K562 (cell line): ENCODE measurements around the gene KMO. TPM values are rescaled to one million over a fixed set of nuclear protein-coding genes. Genes with fewer than 3 reads are reported as not detected.
A peak's percentile ranks its signal among the peaks of the same experiment; 100 is the strongest.

Experiments used
- ATAC-seq: fragments of 200-7000 bp; cut with Tn5 transposase; 3 replicates; pipeline ENCODE4 v1.9.1; 2020; ENCODE audit warnings: moderate library complexity
- BruUV-seq: library from RNA; stranded (reverse); fragments of 400-500 nt; replicated peaks from 2 replicates; lab custom pipeline; 2021; lab: Mats Ljungman, UMichigan
- CTCF ChIA-PET: fragments of 300-600 bp; formaldehyde crosslinking; extraction: SDS; loops from one replicate; lab custom pipeline; 2021; ENCODE audit warnings: low intra/inter-chr PET ratio; lab: Yijun Ruan, JAX
- POLR2A ChIA-PET: fragments of 300-600, 350-650 bp; sonication (Branson Sonifier 250); formaldehyde crosslinking; extraction: SDS; loops from one replicate; lab custom pipeline; 2021; ENCODE audit warnings: antibody characterized with exemption, inconsistent platforms; lab: Yijun Ruan, JAX
- DNase-seq, 4 experiments: peaks; one replicate each; pipeline versions ENCODE4 v3.0.0 to v3.0.0-alpha.2; 2011 to 2018; ENCODE audit warnings: low spot score in 3 of 4, mixed read lengths in 3 of 4; ENCODE audit errors: extremely low read depth in 1 of 4
- FAIRE-seq: peaks from 2 replicates; lab custom pipeline; 2011; peaks lifted over from hg19 to GRCh38; lab: Jason Lieb, UNC
- H2AFZ ChIP-seq: 2 replicates; pipeline ENCODE4 v1.6.0; 2011; ENCODE audit warnings: low read depth, low read length, control low read depth, inconsistent platforms
- H3K27ac ChIP-seq: fragments of 200-600 bp; 3 replicates; pipeline ENCODE4 v1.8.0; 2011; ENCODE audit warnings: low read depth, mild to moderate bottlenecking, control low read depth, inconsistent platforms, low read length, moderate library complexity, mixed read lengths; ENCODE audit errors: extremely low read depth
- H3K27me3 ChIP-seq, 2 experiments: fragments of 300-600 bp in 1 of 2; 2 replicates in 1 of 2; 3 replicates in 1 of 2; pipeline versions ENCODE4 v1.6.0 to v1.8.0; 2011; ENCODE audit warnings: inconsistent platforms in 2 of 2, low read length in 2 of 2, mild to moderate bottlenecking in 1 of 2, mixed read lengths in 1 of 2, moderate library complexity in 1 of 2; ENCODE audit not compliant: control insufficient read depth in 2 of 2, insufficient read depth in 2 of 2
- H3K36me3 ChIP-seq: fragments of 300-600 bp; 3 replicates; pipeline ENCODE4 v1.8.0; 2011; ENCODE audit warnings: mild to moderate bottlenecking, low read length, inconsistent platforms; ENCODE audit not compliant: control insufficient read depth, insufficient read depth
- H3K4me1 ChIP-seq, 2 experiments: fragments of 200-600 bp in 1 of 2; replicated peaks in 1 of 2; 2 replicates in 1 of 2; 3 replicates in 1 of 2; pipeline versions ENCODE4 v1.5.1 to v1.8.0; 2011; ENCODE audit warnings: inconsistent platforms in 2 of 2, low read length in 2 of 2, mild to moderate bottlenecking in 1 of 2, mixed read lengths in 1 of 2, moderate library complexity in 1 of 2; ENCODE audit not compliant: control insufficient read depth in 2 of 2, insufficient read depth in 2 of 2
- H3K4me2 ChIP-seq: 2 replicates; pipeline ENCODE4 v1.6.1; 2011; ENCODE audit warnings: low read length, control low read depth, inconsistent platforms, mixed read lengths; ENCODE audit not compliant: insufficient read depth
- H3K4me3 ChIP-seq: fragments of 200-600 bp; sonication (generic), shearing (Covaris generic); 2 replicates; pipeline ENCODE4 v1.5.1; 2016; ENCODE audit warnings: control low read depth, inconsistent platforms
- H3K79me2 ChIP-seq: fragments of 200-600 bp; 3 replicates; pipeline ENCODE4 v1.8.0; 2011; ENCODE audit warnings: low read length, inconsistent platforms; ENCODE audit not compliant: control insufficient read depth, insufficient read depth
- H3K9ac ChIP-seq, 2 experiments: 2 replicates each; pipeline versions ENCODE4 v1.6.0 to v1.6.1; 2011; ENCODE audit warnings: low read depth in 2 of 2, low read length in 2 of 2, control low read depth in 1 of 2, inconsistent platforms in 1 of 2, mild to moderate bottlenecking in 1 of 2, mixed read lengths in 1 of 2; ENCODE audit not compliant: insufficient read depth in 1 of 2
- H3K9me1 ChIP-seq: one replicate; pipeline ENCODE4 v1.6.0; 2011; ENCODE audit warnings: inconsistent platforms, mild to moderate bottlenecking, low read length, moderate library complexity; ENCODE audit not compliant: control insufficient read depth, insufficient read depth
- H3K9me3 ChIP-seq: replicated peaks from 2 replicates; pipeline ENCODE4 v1.5.1; 2011; ENCODE audit warnings: low read depth, low read length, inconsistent platforms; ENCODE audit not compliant: control insufficient read depth, insufficient read depth
- H4K20me1 ChIP-seq: replicated peaks from 2 replicates; pipeline ENCODE4 v1.6.1; 2011; ENCODE audit warnings: low read length, inconsistent platforms, mixed read lengths; ENCODE audit not compliant: control insufficient read depth, insufficient read depth
- AFF4 ChIP-seq: sonication (generic); formaldehyde crosslinking; IDR thresholded peaks from 2 replicates; pipeline ENCODE4 v1.8.0; 2023; ENCODE audit warnings: mild to moderate bottlenecking, missing genetic modification reagents
- CEBPZ ChIP-seq: fragments of 150-350 bp; IDR thresholded peaks from 2 replicates; pipeline ENCODE4 v1.6.1; 2014; ENCODE audit warnings: low read depth, mild to moderate bottlenecking, low read length, borderline replicate concordance
- SRSF3 ChIP-seq: fragments of 200-400 bp; formaldehyde crosslinking; IDR thresholded peaks from 2 replicates; pipeline ENCODE4 v1.6.1; 2016; ENCODE audit warnings: mild to moderate bottlenecking, low read length, moderate library complexity; ENCODE audit not compliant: insufficient read depth
- ZC3H11A ChIP-seq: IDR thresholded peaks from 2 replicates; pipeline ENCODE4 v1.6.1; 2012; ENCODE audit warnings: low read depth, low read length, improper control_type of control experiment
- ZFP30 ChIP-seq: fragments of 250-450 bp; sonication (Bioruptor Pico); IDR thresholded peaks from 2 replicates; pipeline ENCODE4 v1.8.0; 2022; ENCODE audit warnings: moderate library complexity, mild to moderate bottlenecking, inconsistent platforms, borderline replicate concordance
- WGBS: fragments of 100-300 bp; shearing (Covaris generic); methylation state at CpG from one replicate; pipeline ENCODE4 v1.1.6; 2016; ENCODE audit warnings: low coverage, mixed read lengths; ENCODE audit not compliant: insufficient coverage; ENCODE audit errors: missing lambda C conversion rate; 5-methylcytosine and 5-hydroxymethylcytosine counted together
- in situ Hi-C: fragments of 300-500 bp; cut with MboI; formaldehyde crosslinking; loops from 4 replicates; pipeline ENCODE4 v1.15.0; 2018; ENCODE audit warnings: inconsistent platforms, mixed read lengths
- intact Hi-C: fragments of 100-400 bp; cut with micrococcal nuclease; formaldehyde crosslinking; loops from 2 replicates; pipeline ENCODE4 v1.14.2; 2022
- polyA plus RNA-seq, 8 experiments: library from polyadenylated mRNA; depleted of rRNA in 4 of 8; stranded (reverse) in 5 of 8; unstranded in 3 of 8; fragments of >200 nt; fragmentation: Nextera tagmentation in 2 of 8; fragmentation: Illumina TruSeq in 1 of 8; extraction: Ambion mirVana in 2 of 8; extraction: Trizol in 1 of 8; gene quantifications; 2 replicates each; pipeline versions ENCODE4 v1.2.1 to v1.2.3, GENCODE V29; 2011 to 2014; ENCODE audit warnings: inconsistent platforms in 1 of 8, missing spikeins in 1 of 8
- total RNA-seq, 7 experiments: library from RNA; depleted of rRNA in 6 of 7; stranded (reverse); fragments of >200 nt in 6 of 7; fragmentation: Illumina TruSeq in 2 of 7; extraction: Trizol in 2 of 7; gene quantifications; 2 replicates each; pipeline versions ENCODE4 v1.2.1 to v1.2.3, GENCODE V29; 2011 to 2021; ENCODE audit warnings: low replicate concordance in 1 of 7
- TF ChIP-seq, protein P1 (sequence below), 2 experiments: fragments of 450-650 bp in 1 of 2; IDR thresholded peaks; 2 replicates each; pipeline ENCODE4 v1.6.1; 2011 to 2017; ENCODE audit warnings: low read depth in 2 of 2, antibody characterized with exemption in 1 of 2, borderline replicate concordance in 1 of 2, low read length in 1 of 2, mild to moderate bottlenecking in 1 of 2, mixed read lengths in 1 of 2; ENCODE audit not compliant: control insufficient read depth in 1 of 2

The KMO gene
- total and polyA plus RNA-seq, 9 of the 15 experiments (the other 6 are each of a cell fraction or from before 2014, with no cell fraction given), result 0.01 to 0.11 (median 0.01) TPM; not detected in 6

GRCh38 chr1:241513378-241513777 lies 18.8 kb upstream of the KMO start (continued):
- TF ChIP-seq, protein P1, sequence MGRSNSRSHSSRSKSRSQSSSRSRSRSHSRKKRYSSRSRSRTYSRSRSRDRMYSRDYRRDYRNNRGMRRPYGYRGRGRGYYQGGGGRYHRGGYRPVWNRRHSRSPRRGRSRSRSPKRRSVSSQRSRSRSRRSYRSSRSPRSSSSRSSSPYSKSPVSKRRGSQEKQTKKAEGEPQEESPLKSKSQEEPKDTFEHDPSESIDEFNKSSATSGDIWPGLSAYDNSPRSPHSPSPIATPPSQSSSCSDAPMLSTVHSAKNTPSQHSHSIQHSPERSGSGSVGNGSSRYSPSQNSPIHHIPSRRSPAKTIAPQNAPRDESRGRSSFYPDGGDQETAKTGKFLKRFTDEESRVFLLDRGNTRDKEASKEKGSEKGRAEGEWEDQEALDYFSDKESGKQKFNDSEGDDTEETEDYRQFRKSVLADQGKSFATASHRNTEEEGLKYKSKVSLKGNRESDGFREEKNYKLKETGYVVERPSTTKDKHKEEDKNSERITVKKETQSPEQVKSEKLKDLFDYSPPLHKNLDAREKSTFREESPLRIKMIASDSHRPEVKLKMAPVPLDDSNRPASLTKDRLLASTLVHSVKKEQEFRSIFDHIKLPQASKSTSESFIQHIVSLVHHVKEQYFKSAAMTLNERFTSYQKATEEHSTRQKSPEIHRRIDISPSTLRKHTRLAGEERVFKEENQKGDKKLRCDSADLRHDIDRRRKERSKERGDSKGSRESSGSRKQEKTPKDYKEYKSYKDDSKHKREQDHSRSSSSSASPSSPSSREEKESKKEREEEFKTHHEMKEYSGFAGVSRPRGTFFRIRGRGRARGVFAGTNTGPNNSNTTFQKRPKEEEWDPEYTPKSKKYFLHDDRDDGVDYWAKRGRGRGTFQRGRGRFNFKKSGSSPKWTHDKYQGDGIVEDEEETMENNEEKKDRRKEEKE (IDR thresholded peaks at IDR 0.05; ENCODE audit: borderline replicate concordance in 1 of 2, control insufficient read depth in 1 of 2, low read depth in 2 of 2, low read length in 1 of 2), result no peak

DNA sequence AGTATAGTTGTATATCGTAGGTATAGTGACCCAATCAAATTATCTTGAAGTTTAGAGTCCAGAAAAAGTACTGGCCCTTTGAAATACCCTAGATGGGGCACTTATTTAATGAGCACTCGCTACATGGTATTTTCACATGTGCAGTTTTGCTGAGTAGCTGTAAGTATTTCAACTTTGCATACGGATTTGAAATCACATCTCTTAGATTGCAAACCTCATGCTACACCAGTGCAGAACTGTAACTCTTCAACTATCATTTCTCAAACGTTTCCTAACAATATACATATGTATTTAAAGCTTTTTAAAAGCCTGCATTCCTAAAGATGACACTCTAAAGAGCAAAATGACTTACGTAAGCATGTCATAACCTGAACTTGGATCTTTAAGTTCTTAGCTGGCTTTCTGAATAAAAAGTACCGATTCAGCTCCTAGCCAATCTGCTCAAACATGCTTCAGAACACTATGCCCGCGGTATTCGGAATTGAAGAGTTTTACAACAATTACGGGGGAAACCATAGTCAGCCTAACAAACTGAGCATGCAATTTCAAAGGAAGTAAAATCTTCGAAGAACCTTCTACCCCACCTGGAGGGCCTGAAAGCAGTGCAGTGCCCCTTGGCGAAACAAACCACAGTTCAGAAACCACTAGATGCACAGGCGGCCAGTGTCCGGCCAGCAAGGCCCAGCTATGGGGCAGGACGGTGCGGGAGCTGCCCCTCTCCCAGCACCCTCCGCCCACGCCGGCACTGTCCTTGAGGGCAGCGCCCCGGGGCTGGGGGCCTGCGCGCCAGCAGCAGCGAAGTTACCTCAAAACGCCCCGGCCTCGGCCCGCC lies 13.5 kb upstream of the KMO start:
- Histone ChIP-seq H2AFZ (peak overlapping the region; percentile 92), H3K9me3 (no peaks in the 10 kb centered on the region), H3K9me1 (no peaks in the 10 kb centered on the region), H3K27ac (peak overlapping the region; percentile 83), H3K79me2 (peaks cover 57% of the 10 kb centered on the region), H3K27me3 (no peaks in the 10 kb centered on the region), H3K36me3 (peaks cover 31% of the 10 kb centered on the region), H3K4me2 (peak overlapping the region; percentile 87), H3K4me3 (peak overlapping the region; percentile 79), H3K9ac (peak overlapping the region; percentile 85 to 95), H3K4me1 (peaks cover 0 to 7% of the 10 kb centered on the region in 2 experiments; a peak in 3 of 5 replicates), H4K20me1 (no peaks in the 10 kb centered on the region)
- ATAC-seq, result peak; percentile 70
- ChIA-PET CTCF (interaction anchor here (0.7 kb wide), 1 partner anchor 362 kb away, joined by 3 read pairs; no protein-coding TSS in a partner anchor), POLR2A (interaction anchor here (0.5 to 2.1 kb wide), 5 partner anchors 8 to 338 kb away, joined by 3 to 9 read pairs (median 3); partner anchors contain the start of gene EXO1)
- no peak for FAIRE-seq
- peak in 2 of 4 experiments; percentile 27 to 41 for DNase-seq
- intact Hi-C loops, result loop anchor here (5.0 kb wide), 1 partner anchor 329 kb away; the partner anchor contains the start of gene EXO1
- BruUV-seq, result TSS peak; percentile 55
- in situ Hi-C loops, result no loop called here
- WGBS, result 1% methylated on average over 28 of the region's 28 CpGs
- TF ChIP-seq ZC3H11A, result no peak
- no peak for TF ChIP-seq AFF4 (CRISPR knock-in tag)
- TF ChIP-seq CEBPZ, result no peak
- TF ChIP-seq ZFP30 (CRISPR knock-in tag), result no peak
- TF ChIP-seq SRSF3, result no peak
